Loucy (cell line): ENCODE data around the gene TNFRSF9.
"Not testable (repeated sequence)": the region's sequence is repeated elsewhere in the genome, so short reads cannot be mapped to it uniquely, and the experiment has no call there.

Source experiments
- H2AFZ ChIP-seq: fragments of 200-600 bp; sonication (generic); 2 replicates; pipeline ENCODE4 v1.6.0; 2016; ENCODE audit warnings: antibody characterized with exemption, mild to moderate bottlenecking, low read length, moderate library complexity
- H3F3A ChIP-seq: fragments of 200-600 bp; 2 replicates; pipeline ENCODE4 v1.6.0; 2016; ENCODE audit warnings: antibody characterized with exemption, low read depth, mild to moderate bottlenecking
- H3K27me3 ChIP-seq: fragments of 200-600 bp; sonication (generic); 2 replicates; pipeline ENCODE4 v1.6.1; 2014; ENCODE audit warnings: low read length, mild to moderate bottlenecking; ENCODE audit not compliant: insufficient read depth, poor library complexity, severe bottlenecking
- H3K36me3 ChIP-seq: fragments of 200-600 bp; sonication (generic); 2 replicates; pipeline ENCODE4 v1.6.1; 2016; ENCODE audit warnings: low read length; ENCODE audit not compliant: insufficient read depth
- H3K4me1 ChIP-seq: fragments of 200-600 bp; sonication (generic); 2 replicates; pipeline ENCODE4 v1.5.1; 2014; ENCODE audit warnings: low read length, mild to moderate bottlenecking; ENCODE audit not compliant: insufficient read depth, poor library complexity, severe bottlenecking
- H3K4me2 ChIP-seq: fragments of 200-600 bp; sonication (generic); 2 replicates; pipeline ENCODE4 v1.6.0; 2014; ENCODE audit warnings: antibody characterized with exemption, low read length, low read depth, mild to moderate bottlenecking; ENCODE audit not compliant: poor library complexity, severe bottlenecking
- H3K4me3 ChIP-seq: fragments of 200-600 bp; sonication (generic); 2 replicates; pipeline ENCODE4 v1.5.1; 2014; ENCODE audit warnings: low read length, mild to moderate bottlenecking, mixed read lengths; ENCODE audit not compliant: poor library complexity, severe bottlenecking
- H3K79me2 ChIP-seq: fragments of 200-600 bp; sonication (generic); 2 replicates; pipeline ENCODE4 v1.6.1; 2014; ENCODE audit warnings: low read length; ENCODE audit not compliant: insufficient read depth
- H3K9ac ChIP-seq: fragments of 200-600 bp; sonication (generic); 2 replicates; pipeline ENCODE4 v1.6.0; 2014; ENCODE audit warnings: mild to moderate bottlenecking, low read depth, low read length, moderate library complexity; ENCODE audit not compliant: poor library complexity, severe bottlenecking
- H3K9me2 ChIP-seq: fragments of 200-600 bp; sonication (generic); replicated peaks from 2 replicates; pipeline ENCODE4 v1.6.1; 2016; ENCODE audit warnings: low read depth, low read length, mixed read lengths
- H3K9me3 ChIP-seq: fragments of 200-600 bp; sonication (generic); 2 replicates; pipeline ENCODE4 v1.6.1; 2014; ENCODE audit warnings: mild to moderate bottlenecking, antibody characterized with exemption, low read length, low read depth; ENCODE audit not compliant: insufficient read depth
- H4K20me1 ChIP-seq: fragments of 200-600 bp; sonication (generic); 2 replicates; pipeline ENCODE4 v1.6.0; 2014; ENCODE audit warnings: antibody characterized with exemption, low read length, mild to moderate bottlenecking; ENCODE audit not compliant: insufficient read depth, poor library complexity, severe bottlenecking
- CTCF ChIP-seq: fragments of 200-600 bp; sonication (generic); conservative IDR thresholded peaks from 2 replicates; pipeline ENCODE4 v1.5.1; 2014; ENCODE audit warnings: mild to moderate bottlenecking, antibody characterized with exemption, low read length
- EZH2phosphoT487 ChIP-seq: fragments of 200-600 bp; IDR thresholded peaks from 2 replicates; pipeline ENCODE4 v1.6.1; 2018; ENCODE audit warnings: antibody characterized with exemption, mild to moderate bottlenecking, moderate library complexity, borderline replicate concordance

Gene TNFRSF9

DNA sequence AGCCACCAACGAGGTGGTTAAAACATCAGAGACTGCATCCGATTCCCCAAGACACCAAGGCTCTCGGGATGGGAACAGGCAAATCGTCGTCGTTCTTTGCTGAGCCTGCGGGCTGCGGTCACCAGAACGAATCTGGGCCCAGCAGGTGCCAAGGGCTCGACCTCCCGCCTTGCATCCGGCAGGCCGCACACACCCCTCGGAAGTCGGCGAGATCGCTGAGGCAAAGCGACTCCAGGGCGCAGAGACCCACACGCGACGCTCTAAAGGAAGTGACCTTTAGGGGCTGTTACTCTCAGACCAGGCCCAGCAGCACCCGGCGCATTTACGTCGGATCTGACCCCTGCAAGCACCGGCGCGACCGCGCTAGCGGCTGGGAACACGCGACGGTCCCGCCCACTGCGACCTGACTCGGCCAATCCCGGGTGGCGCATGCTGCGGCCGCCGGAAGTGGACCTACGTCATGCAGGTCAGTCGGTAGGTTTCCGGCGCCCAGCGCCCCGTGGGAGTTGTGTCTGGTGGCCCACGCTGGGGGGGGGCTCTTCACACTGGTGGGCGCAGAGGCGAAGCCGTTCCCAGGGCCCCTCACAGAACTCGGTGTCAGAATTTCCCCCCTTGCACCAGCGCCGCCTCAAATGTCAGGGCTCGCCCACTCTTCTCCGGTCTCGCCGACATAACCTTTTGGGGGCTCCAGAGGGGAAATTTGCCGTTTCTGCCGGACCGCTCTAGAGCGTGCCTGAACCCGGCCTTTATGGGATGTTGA lies 13.4 kb upstream of the TNFRSF9 start:
- H3K9ac ChIP-seq = peak overlapping the region; percentile 86
- peaks cover 8% of the 10 kb centered on the region for H3K4me1 ChIP-seq
- H3K9me3 ChIP-seq = no peaks in the 10 kb centered on the region

GRCh38 chr1:7952791-7953190 lies 12.2 kb upstream of the TNFRSF9 start:
- H3F3A ChIP-seq, H3K4me2 ChIP-seq, H3K27me3 ChIP-seq, H3K4me3 ChIP-seq, H3K79me2 ChIP-seq, H4K20me1 ChIP-seq, H2AFZ ChIP-seq, H3K9me2 ChIP-seq, H3K9ac ChIP-seq, H3K36me3 ChIP-seq, H3K9me3 ChIP-seq: not testable (repeated sequence)
- H3K4me1 ChIP-seq = peaks cover 10% of the 10 kb centered on the region

More for the DNA sequence above, 13.4 kb upstream of the TNFRSF9 start:
- H3K79me2 ChIP-seq = no peaks in the 10 kb centered on the region
- no peaks in the 10 kb centered on the region for H3K9me2 ChIP-seq
- no peaks in the 10 kb centered on the region for H3K36me3 ChIP-seq
- no peaks in the 10 kb centered on the region; the same call in none of the 2 replicates for H3F3A ChIP-seq
- TF ChIP-seq CTCF (no peak), EZH2phosphoT487 (no peak)
- H3K4me2 ChIP-seq = peak overlapping the region; percentile 85
- peak overlapping the region; percentile 93 for H2AFZ ChIP-seq
- no peaks in the 10 kb centered on the region for H3K27me3 ChIP-seq
- peak overlapping the region; percentile 88 for H3K4me3 ChIP-seq
- H4K20me1 ChIP-seq = no peaks in the 10 kb centered on the region

GRCh38 chr1:7948960-7949359 lies 8.3 kb upstream of the TNFRSF9 start:
- Histone ChIP-seq H3K4me2 (no peak overlapping the region), H3K9me2 (no peaks in the 10 kb centered on the region), H3K9ac (no peak overlapping the region), H3K36me3 (no peaks in the 10 kb centered on the region), H2AFZ (no peak overlapping the region), H3K79me2 (no peaks in the 10 kb centered on the region), H3K27me3 (no peaks in the 10 kb centered on the region), H4K20me1 (no peaks in the 10 kb centered on the region), H3F3A (no peaks in the 10 kb centered on the region; the same call in 1 of the 2 replicates), H3K9me3 (no peaks in the 10 kb centered on the region), H3K4me3 (no peak overlapping the region), H3K4me1 (peaks cover 7% of the 10 kb centered on the region)
- TF ChIP-seq EZH2phosphoT487 = no peak
- no peak for TF ChIP-seq CTCF

GRCh38 chr1:7943251-7943650 lies 2.6 kb upstream of the TNFRSF9 start:
- Histone ChIP-seq H3K4me3 (no peak overlapping the region), H4K20me1 (no peaks in the 10 kb centered on the region), H3K79me2 (no peaks in the 10 kb centered on the region), H3K9ac (no peak overlapping the region), H3K4me2 (no peak overlapping the region), H3K9me2 (no peaks in the 10 kb centered on the region), H3K36me3 (no peaks in the 10 kb centered on the region), H2AFZ (peak overlapping the region; percentile 2; the same call in 1 of the 2 replicates), H3F3A (no peaks in the 10 kb centered on the region), H3K27me3 (no peaks in the 10 kb centered on the region), H3K9me3 (no peaks in the 10 kb centered on the region), H3K4me1 (peaks cover 8% of the 10 kb centered on the region)
- no peak for TF ChIP-seq EZH2phosphoT487
- TF ChIP-seq CTCF = no peak
